HG03066 (cell line): ENCODE results near the gene SHROOM2.
"Not testable (repeated sequence)": the region's sequence is repeated elsewhere in the genome, so short reads cannot be mapped to it uniquely, and the experiment has no call there.

ENCODE experiments used
- ATAC-seq: cut with Tn5 transposase; IDR thresholded peaks from one replicate; pipeline ENCODE4 v1.9.1; 2021; ENCODE audit warnings: low read depth; ENCODE audit not compliant: unreplicated experiment

The SHROOM2 gene

GRCh38 chrX:9775930-9776329 lies 10.3 kb upstream of the SHROOM2 start:
- no peak for ATAC-seq

- ATAC-seq: no peak
Observed at GRCh38 chrX:9781941-9782340, 4.3 kb upstream of the SHROOM2 start.

DNA sequence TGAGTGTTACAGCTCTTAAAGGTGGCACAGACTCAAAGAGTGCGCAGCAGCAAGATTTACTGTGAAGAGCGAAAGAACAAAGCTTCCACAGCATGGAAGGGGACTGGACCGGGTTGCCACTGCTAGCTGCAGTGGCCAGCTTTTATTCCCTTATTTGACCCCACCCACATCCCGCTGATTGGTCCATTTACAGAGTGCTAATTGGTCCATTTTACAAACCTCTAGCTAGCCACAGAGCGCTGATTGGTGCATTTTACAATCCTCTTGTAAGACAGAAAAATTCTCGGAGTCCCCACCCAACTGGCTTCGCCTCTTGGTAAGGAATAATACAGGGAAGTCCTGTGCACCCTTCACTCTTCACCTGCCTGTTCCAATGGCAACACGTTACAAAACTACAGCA lies 1.9 kb upstream of the SHROOM2 start:
- no peak for ATAC-seq

DNA sequence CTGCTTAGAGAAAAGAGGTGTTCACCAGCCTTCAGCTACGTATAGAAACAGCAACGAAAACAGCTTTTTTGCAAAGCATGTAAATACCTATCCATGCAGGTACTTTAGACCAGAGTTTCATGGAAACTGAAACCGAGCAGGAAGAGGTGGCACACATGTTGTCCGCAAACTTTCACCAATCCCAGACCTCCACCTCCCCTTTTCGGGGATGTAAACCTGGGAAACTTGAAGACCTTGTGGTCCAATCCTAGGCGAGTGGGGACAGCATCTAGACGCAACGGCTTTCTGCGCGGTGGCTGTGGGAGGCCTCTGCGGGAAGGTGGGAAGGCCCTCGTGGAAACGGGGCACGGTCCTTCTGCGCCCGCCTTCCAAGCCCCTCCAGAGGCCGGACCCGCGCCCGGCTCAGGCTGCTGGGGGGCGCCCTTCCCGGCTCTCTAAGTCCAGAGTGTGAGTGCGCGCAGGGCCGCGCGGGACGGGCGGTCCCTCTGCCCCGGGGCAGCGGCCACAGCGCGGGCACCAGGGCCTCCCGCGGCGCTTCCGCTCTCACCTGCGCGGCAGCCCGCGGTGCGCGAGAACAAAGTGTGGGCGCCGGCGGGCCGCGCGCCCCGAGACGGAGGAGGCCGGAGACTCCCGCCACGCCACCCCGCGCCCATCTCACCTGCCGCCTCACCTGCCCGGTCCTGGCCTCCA lies 830 bp upstream of the SHROOM2 start:
- ATAC-seq: no peak

DNA sequence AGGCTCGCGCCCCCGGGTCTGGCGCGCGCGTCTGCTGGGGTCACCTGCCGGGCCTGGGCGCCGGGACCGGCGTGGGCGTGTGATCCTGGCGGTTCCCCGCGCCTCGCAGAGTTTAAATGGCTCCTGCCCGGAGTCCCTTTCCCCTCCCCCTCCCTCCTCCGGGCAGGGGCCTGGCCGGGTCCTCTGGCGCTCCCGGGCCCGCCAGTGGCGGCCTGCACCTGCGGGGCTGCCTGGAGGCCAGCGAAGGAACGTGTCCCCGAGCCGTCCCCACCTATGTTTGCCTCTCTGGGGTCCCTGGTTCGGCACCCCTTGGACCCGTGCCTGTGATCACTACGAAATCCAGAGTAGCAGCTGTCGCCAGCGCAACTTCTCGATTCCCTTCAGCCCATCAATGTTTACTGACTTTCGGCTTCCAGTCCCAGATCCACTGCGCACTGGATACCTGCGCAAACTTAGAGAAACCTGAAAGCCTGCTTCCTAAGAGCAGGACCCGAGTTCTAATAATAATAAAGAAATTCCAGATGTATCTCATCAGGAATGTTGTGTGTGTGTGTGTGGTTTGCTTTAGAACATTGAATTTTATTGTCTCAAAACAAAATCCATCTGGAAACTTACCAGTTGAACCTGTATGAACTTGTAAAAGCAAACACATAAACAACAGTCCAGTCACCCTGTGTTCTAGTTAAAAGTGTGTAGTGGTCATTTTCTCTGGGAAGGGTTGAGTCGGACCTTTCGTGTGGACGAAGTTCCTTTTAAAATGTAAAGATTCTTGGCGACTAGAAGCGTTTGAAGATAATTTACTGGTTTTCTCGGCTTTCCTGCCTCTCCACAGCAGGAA lies 788 bp downstream of the SHROOM2 start:
- no peak for ATAC-seq

GRCh38 chrX:9788911-9789310 lies 2.7 kb downstream of the SHROOM2 start:
- ATAC-seq: no peak

DNA sequence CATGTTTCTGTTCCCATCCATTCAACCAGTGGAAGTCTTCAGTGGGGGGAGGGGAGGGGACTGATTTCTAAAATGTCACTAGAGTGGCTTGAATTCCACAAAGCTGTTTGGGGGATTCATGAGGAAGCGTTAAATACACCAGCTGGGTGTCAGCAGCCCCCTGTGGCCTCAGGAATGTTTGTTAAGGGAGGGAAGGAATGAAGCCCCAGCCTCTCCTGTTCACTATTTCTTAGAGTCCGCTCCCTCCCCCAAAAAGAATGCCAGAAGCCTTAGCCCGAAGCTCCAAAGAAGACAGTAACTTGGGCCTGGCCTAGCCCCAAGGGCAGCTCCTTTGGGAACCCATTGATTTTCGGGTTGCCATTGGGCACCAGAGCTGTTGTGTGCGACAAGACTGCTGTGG lies 3.3 kb downstream of the SHROOM2 start:
- ATAC-seq: no peak

- no peak for ATAC-seq
Observed at GRCh38 chrX:9790866-9791265, 4.6 kb downstream of the SHROOM2 start.

DNA sequence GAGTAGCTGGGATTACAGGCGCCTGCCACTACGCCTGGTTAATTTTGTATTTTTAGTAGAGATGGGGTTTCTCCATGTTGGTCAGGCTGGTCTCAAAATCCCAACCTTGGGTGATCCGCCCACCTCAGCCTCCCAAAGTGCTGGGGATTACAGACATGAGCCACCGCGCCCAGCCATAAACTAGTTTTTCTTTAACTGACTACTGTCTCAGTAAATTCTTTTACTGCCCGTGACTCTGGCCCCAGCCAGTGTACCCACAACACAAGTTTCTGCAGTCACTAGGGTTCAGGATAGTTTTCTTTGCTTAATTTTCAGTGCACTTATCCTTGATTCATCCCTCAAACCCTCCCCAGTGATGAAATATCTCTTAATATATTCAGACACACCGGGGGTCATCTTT lies 8.3 kb downstream of the SHROOM2 start:
- ATAC-seq: no peak

DNA sequence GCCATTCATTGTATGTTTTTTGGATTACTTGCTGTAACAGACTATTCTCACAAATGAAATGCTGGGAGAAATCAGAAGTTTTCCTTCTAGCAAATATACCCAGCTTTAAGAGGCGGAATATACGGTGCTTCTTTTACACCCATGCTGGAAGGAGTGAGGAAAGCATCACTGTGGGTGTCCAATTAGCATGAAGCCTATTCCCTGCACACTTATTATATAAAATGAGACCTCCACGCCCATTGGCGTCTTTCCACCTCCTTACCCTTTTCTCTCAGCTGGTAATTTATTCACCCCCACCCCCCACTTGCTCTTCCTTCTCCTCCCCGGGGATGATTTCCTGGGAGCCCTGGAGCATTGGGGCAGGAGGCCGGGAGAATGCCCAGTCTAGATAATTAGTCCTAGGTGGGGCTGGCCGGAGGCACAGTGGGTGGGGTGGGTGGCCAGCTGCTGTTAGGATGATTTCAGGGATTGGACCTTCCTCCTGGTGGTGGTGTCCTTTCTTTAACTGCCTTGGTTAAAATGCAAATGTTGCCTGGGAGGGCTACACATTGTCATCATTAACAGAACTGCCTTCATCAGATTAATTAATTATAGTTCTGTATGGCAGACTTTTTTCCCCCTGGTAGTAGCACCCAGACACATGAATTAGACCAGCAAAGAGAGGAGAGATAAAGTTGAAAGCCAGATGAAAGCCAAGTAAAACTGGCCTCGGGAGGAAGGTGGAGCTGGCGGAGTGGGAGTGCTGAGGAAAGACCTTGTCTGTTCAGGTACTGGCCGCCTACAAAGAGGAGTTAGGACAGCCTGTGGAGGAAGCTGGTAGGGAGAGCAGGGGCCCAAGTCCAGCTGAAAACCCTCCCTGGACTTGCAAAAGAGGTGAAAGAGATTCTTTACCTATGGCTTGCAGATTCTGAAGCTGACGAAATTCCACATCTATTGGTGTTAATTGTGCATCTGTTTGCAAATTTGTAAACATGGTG lies 11.4 kb downstream of the SHROOM2 start:
- ATAC-seq: no peak

- ATAC-seq: no peak
Observed at GRCh38 chrX:9802737-9803136, 16.5 kb downstream of the SHROOM2 start.

- no peak for ATAC-seq
Observed at GRCh38 chrX:9804444-9804843, 18.2 kb downstream of the SHROOM2 start.

GRCh38 chrX:9805956-9806355 lies 19.7 kb downstream of the SHROOM2 start:
- ATAC-seq: no peak

- no peak for ATAC-seq
Observed at GRCh38 chrX:9807355-9808182, 21.3 kb downstream of the SHROOM2 start.

DNA sequence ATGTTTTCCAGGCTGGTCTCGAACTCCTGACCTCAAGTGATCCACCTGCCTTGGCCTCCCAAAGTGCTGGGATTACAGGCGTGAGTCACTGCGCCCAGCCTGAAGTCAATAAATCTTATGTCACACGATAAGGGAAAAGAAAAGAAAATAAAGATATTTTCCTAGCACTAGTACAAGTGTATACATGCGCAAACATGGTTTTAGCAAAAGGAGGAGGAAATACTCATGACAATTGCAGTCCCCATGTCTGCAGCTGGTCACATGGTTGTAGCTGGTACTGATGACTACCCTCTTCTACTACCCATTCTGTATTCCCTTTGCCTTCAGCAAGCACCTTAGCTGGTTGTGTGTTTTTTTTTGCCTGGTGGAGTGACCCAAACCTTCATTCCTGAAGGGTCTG lies 23.6 kb downstream of the SHROOM2 start:
- not testable (repeated sequence) for ATAC-seq

GRCh38 chrX:9811086-9811485 lies 24.9 kb downstream of the SHROOM2 start:
- not testable (repeated sequence) for ATAC-seq

DNA sequence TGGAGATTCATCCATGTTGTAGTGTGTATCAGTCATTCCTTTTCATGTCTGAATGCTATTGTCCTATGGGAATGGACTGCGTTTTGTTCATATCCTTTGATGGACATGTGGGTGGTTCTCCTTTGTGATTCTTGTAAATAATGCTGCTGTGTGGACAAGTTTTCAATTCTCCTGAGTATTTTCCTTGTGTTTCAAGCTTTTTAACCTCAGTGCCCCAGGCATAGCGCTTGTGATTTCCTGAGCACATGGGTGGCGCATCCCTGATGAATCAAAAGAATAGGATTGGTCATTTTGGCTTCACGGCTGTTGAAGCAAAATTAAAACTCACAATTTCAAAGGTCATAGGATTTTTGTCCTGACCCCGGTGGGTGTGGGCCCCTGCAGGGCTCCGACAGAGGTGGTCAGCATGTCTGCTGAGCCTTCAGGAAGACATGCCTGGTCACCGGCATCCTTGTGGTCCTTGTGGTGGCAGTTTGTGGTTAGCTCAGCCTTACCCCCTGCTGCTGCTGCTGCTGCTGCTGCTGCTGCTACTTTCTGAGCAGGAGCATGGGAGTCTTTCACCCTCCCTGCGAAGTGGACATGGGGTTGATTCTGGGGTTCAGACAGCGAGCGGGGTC lies 30.0 kb downstream of the SHROOM2 start:
- ATAC-seq: no peak

DNA sequence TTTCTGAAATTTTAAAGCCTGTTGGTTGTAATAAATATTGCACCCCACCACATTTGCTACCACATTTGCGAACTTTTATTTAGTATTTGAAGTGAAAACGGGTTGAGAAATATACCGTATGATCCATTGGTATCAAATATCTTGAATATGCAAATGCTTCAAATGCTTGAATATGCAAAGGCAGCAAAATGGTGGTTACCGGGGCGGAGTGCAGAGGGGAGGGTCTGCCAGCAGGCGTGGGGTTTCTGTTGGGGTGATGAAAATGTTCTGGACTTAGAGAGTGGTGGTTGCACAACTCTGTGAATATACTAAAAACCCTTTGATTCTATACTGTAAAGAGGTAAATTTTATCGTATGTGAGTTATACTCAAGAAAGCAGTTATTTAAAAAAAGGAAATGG lies 35.3 kb downstream of the SHROOM2 start:
- no peak for ATAC-seq

GRCh38 chrX:9824554-9824953 lies 38.3 kb downstream of the SHROOM2 start:
- no peak for ATAC-seq
